Cardiac muscle cell (in vitro differentiated cells and primary cell): ENCODE results near the gene REV3L. TPM values are rescaled to one million over a fixed set of nuclear protein-coding genes. Genes with fewer than 3 reads are reported as not detected.

Experiments used
- DNase-seq, 2 donors: peaks; one replicate each; pipeline versions ENCODE4 v3.0.0 to v3.0.0-alpha.2; 2010 to 2017; ENCODE audit warnings: low read depth in 1 of 2, low spot score in 1 of 2
- H3K27ac ChIP-seq: fragments of 200-600 bp; sonication (generic); 2 replicates; pipeline ENCODE4 v1.5.1; 2016
- H3K27me3 ChIP-seq: fragments of 200-600 bp; sonication (generic); 2 replicates; pipeline ENCODE4 v1.6.0; 2016; ENCODE audit warnings: control low read depth
- H3K36me3 ChIP-seq: fragments of 200-600 bp; sonication (generic); 2 replicates; pipeline ENCODE4 v1.5.1; 2016; ENCODE audit warnings: control low read depth
- H3K4me1 ChIP-seq: fragments of 200-600 bp; sonication (generic); 2 replicates; pipeline ENCODE4 v1.8.1; 2017; ENCODE audit warnings: low read depth, mild to moderate bottlenecking, mixed run types
- H3K4me3 ChIP-seq: fragments of 200-600 bp; sonication (generic); 2 replicates; pipeline ENCODE4 v1.5.1; 2016; ENCODE audit warnings: mild to moderate bottlenecking
- H3K9me3 ChIP-seq: fragments of 200-600 bp; sonication (generic); 2 replicates; pipeline ENCODE4 v1.5.1; 2017; ENCODE audit warnings: low read depth, mild to moderate bottlenecking, control low read depth
- polyA plus RNA-seq: library from polyadenylated mRNA; unstranded; fragments of >200 nt; fragmentation: Nextera tagmentation; extraction: Ambion mirVana; gene quantifications from 2 replicates; pipeline ENCODE4 v1.2.1, GENCODE V29; 2016
- total RNA-seq: library from RNA; depleted of rRNA; stranded (reverse); fragments of >200 nt; gene quantifications from 2 replicates; pipeline ENCODE4 v1.2.3, GENCODE V29; 2016
- TF ChIP-seq, protein P1 (sequence below): IDR thresholded peaks from 2 replicates; pipeline ENCODE4 v1.5.1; 2012; ENCODE audit warnings: low read depth, mild to moderate bottlenecking, low read length

Gene REV3L
- total and polyA plus RNA-seq, 2 experiments from 2014 or later, result 18.1 to 23.3 TPM

DNA sequence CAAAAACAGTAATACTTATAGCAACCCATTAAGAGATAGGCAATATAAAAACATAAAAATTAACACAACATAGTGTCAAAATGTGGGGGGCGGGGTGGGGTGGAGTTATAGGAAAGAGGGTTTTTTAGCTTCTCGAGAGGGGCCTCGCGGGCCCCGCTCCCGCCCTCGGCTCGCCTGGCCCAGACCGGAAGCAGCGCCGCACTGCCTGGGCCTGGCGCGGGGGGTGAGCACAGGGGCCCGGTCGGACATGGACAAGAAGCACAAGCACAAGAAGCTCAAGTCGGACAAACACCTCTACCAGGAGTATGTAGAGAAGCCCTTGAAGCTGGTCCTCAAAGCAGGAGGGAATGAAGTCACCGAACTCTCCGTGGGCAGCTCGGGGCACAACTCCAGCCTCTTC, 53.4 kb downstream of the REV3L start:
- no peak for DNase-seq
- TF ChIP-seq, protein P1, sequence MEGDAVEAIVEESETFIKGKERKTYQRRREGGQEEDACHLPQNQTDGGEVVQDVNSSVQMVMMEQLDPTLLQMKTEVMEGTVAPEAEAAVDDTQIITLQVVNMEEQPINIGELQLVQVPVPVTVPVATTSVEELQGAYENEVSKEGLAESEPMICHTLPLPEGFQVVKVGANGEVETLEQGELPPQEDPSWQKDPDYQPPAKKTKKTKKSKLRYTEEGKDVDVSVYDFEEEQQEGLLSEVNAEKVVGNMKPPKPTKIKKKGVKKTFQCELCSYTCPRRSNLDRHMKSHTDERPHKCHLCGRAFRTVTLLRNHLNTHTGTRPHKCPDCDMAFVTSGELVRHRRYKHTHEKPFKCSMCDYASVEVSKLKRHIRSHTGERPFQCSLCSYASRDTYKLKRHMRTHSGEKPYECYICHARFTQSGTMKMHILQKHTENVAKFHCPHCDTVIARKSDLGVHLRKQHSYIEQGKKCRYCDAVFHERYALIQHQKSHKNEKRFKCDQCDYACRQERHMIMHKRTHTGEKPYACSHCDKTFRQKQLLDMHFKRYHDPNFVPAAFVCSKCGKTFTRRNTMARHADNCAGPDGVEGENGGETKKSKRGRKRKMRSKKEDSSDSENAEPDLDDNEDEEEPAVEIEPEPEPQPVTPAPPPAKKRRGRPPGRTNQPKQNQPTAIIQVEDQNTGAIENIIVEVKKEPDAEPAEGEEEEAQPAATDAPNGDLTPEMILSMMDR, result no peak
- Histone ChIP-seq H3K27me3 (no peaks in the 10 kb centered on the region), H3K4me3 (no peak overlapping the region), H3K4me1 (peaks cover 10% of the 10 kb centered on the region), H3K36me3 (no peaks in the 10 kb centered on the region), H3K27ac (no peak overlapping the region), H3K9me3 (no peaks in the 10 kb centered on the region)

DNA sequence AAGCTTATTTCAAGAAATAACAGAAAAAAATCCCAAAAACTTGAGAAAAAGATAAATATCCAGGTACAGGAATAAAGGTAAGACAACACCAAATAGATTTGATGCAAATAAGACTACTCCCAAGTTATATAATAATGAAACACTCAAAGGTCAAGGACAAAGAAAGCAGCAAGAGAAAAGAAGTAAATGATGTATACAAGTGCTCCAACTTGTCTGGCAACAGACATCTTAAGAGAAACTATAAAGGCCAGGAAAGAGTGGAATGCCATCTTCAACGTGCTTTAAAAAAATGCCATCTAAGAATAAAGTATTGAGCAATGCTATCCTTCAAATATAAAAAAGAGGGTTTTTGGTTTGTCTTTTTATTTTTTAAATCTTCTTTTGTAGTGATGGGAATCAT, 54.2 kb downstream of the REV3L start:
- H3K4me3 ChIP-seq, result no peak overlapping the region
- no peak for DNase-seq
- H3K9me3 ChIP-seq, result no peaks in the 10 kb centered on the region
- no peaks in the 10 kb centered on the region for H3K36me3 ChIP-seq
- TF ChIP-seq, protein P1, result no peak
- peaks cover 17% of the 10 kb centered on the region for H3K4me1 ChIP-seq
- H3K27ac ChIP-seq, result no peak overlapping the region
- no peaks in the 10 kb centered on the region for H3K27me3 ChIP-seq

DNA sequence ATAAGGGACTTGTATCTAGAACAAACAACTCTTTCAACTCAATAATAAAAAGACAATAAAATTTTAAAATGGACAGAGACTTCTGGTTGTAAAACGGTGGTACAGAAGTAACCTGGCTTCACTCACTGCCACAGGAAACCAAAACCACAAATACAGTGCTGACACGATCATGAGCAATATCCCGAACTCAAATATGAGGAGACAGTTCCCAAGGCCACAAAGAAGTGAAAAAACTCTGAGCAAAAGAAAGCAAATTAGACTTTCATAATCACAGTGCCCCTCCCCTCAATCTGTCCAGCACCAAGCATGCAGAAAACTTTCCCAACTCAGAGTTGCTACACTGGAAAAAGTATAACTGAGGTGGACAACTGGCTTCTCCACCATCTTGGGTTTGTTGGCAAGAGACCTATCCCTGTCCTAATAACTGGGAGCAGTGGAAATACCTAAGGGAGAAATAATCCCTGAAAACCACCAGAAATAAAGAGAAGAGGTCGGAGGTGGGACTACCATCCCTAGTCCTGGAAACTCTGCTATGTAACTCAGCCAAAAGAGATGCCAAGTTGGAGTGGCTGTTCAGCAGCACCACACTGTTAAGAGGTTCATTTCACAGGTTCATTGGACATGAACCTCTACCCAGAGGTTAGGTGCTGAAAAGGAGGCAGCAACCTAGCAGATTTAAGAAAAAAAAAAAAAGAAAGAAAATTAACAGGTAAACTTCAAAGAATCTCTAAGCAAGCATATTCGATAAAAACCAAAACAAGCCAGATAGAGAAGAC, 55.5 kb downstream of the REV3L start:
- DNase-seq, result peak in 1 of 2 donors; percentile 85

DNA sequence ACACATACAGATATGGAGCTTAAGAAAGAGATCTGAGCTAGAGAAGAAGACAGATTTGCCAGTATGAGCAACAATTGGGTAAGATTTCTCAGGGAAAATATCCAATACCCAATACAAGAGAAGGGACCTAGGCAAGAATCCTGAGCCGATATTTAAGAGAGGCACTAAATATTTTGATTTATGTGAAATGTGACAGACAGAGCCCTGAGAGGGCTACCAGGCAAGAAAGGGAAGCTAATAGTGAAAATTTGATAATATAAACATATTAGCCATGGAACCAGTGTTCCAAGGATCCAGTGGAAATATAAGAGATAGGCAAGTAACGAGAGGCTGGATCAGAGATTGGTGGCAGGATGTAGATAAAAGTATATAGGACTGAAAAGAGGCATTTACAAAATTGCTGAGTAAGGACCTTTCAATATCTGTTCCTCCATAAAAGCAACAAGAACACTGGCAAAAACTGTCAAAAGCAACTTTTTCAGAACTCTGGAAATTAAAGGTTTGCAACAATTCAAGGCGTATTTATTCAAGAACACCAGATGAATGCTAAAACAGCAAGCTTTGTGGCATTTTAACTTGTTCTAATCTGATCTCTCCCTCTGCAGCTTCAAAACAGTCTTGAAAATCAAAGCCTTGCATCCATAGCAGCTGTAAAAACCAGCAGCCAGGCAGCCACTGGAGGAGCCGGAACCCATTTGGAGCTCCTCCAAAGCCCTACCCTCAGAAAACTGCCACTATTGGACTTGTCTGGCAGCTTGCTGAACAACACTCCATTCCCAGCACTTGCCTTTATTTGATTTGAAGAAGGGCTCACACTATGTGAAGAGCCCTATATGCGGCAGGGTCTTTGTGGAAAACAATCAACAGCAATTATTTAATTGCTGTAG, 58.8 kb downstream of the REV3L start:
- Histone ChIP-seq H3K4me1 (peaks cover 20% of the 10 kb centered on the region), H3K27me3 (no peaks in the 10 kb centered on the region), H3K36me3 (no peaks in the 10 kb centered on the region), H3K4me3 (no peak overlapping the region), H3K27ac (no peak overlapping the region), H3K9me3 (no peaks in the 10 kb centered on the region)
- TF ChIP-seq, protein P1, result peak; percentile 10
- DNase-seq, result peak; percentile 19 to 69

More for the DNA sequence above, 55.5 kb downstream of the REV3L start:
- no peak overlapping the region for H3K27ac ChIP-seq
- TF ChIP-seq, protein P1, result no peak
- peaks cover 23% of the 10 kb centered on the region for H3K4me1 ChIP-seq
- H3K36me3 ChIP-seq, result no peaks in the 10 kb centered on the region
- H3K27me3 ChIP-seq, result no peaks in the 10 kb centered on the region
- no peak overlapping the region for H3K4me3 ChIP-seq
- H3K9me3 ChIP-seq, result no peaks in the 10 kb centered on the region

DNA sequence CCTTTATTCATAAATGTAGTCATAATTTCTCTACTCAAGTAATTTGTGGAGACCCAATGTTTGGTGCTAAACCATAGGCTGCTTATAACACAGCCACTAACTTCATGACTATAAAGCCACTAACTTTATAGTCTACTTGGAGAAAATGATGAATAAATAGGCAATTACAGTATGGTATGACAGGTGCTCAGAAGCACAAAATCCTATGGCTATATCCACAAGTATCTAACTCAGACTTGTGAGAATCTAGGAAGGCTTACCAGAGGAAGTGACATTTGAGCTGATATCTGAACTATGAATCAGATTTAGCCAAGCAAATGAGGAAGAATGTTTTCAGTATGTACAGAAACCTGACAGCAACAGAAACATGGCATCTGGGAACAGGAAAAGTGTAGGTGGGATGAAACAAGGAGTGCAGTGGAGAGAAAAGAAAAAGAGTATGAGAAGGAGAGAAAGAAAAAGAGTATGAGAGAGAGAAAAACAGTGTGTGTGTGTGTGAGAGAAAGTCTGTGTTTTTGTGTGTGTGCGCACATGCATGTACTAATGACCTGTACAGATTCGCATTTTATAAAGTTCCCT, 59.9 kb downstream of the REV3L start:
- Histone ChIP-seq H3K27me3 (no peaks in the 10 kb centered on the region), H3K4me3 (no peak overlapping the region), H3K27ac (no peak overlapping the region), H3K4me1 (peaks cover 30% of the 10 kb centered on the region), H3K36me3 (no peaks in the 10 kb centered on the region), H3K9me3 (no peaks in the 10 kb centered on the region)
- TF ChIP-seq, protein P1, result no peak
- no peak for DNase-seq
